C4-2B (cell line): ENCODE data around the gene CYS1.
"Not testable (repeated sequence)": the region's sequence is repeated elsewhere in the genome, so short reads cannot be mapped to it uniquely, and the experiment has no call there.

Source experiments
- CTCF ChIP-seq: fragments of 450-650 bp; conservative IDR thresholded peaks from 2 replicates; pipeline ENCODE4 v1.5.1; 2017; ENCODE audit warnings: mild to moderate bottlenecking
- ZFX ChIP-seq: fragments of 450-650 bp; IDR thresholded peaks from 2 replicates; pipeline ENCODE4 v1.6.1; 2017

GRCh38 chr2:10011606-10012325 lies 68.4 kb downstream of the CYS1 start:
- TF ChIP-seq CTCF, ZFX: not testable (repeated sequence)
